GM18508 (cell line): ENCODE measurements around the gene DNM1.

Experiments
- ATAC-seq: cut with Tn5 transposase; IDR thresholded peaks from one replicate; pipeline ENCODE4 v1.9.1; 2021; ENCODE audit warnings: moderate number of reproducible peaks; ENCODE audit not compliant: insufficient read depth, unreplicated experiment

DNM1 gene

DNA sequence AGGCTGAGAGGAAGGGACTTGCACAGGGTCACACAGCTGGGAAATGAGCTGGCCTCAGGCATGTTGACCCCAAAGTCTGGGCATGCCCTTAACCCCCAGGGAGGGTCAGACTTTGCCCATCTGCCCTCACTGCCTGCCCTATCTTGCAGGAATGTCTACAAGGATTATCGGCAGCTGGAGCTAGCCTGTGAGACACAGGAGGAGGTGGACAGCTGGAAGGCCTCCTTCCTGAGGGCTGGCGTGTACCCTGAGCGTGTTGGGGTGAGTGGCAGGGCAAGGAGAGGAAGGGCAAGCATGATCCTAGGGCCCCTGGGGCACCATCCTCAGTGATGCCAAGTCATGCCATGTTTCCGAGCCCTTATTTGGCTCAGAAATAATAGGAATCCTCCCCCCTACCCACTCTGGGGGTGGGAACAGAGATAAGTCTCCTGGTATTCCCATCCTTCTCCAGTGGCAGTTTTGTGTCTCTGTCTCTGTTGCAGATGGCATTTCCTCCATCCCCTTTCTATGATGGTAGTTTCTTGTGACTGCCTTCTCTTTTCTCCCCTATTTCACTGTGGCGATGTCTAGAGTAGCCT is 44.1 kb downstream of the DNM1 start:
- ATAC-seq = no peak

DNA sequence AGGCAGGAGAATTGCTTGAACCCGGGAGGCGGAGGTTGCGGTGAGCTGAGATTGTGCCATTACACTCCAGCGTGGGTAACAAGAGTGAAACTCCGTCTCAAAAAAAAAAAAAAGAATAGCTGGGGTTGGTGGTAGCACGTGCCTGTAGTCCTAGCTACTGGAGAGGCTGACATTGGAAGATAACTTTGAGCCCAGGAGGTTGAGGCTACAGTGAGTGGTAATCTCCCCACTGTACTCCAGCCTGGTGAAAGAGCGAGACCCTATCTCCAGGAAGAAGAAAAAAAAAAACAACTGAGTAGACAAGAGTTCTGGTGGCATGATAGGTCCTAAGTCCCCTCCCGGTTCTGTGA is 46.4 kb downstream of the DNM1 start:
- ATAC-seq = no peak

DNA sequence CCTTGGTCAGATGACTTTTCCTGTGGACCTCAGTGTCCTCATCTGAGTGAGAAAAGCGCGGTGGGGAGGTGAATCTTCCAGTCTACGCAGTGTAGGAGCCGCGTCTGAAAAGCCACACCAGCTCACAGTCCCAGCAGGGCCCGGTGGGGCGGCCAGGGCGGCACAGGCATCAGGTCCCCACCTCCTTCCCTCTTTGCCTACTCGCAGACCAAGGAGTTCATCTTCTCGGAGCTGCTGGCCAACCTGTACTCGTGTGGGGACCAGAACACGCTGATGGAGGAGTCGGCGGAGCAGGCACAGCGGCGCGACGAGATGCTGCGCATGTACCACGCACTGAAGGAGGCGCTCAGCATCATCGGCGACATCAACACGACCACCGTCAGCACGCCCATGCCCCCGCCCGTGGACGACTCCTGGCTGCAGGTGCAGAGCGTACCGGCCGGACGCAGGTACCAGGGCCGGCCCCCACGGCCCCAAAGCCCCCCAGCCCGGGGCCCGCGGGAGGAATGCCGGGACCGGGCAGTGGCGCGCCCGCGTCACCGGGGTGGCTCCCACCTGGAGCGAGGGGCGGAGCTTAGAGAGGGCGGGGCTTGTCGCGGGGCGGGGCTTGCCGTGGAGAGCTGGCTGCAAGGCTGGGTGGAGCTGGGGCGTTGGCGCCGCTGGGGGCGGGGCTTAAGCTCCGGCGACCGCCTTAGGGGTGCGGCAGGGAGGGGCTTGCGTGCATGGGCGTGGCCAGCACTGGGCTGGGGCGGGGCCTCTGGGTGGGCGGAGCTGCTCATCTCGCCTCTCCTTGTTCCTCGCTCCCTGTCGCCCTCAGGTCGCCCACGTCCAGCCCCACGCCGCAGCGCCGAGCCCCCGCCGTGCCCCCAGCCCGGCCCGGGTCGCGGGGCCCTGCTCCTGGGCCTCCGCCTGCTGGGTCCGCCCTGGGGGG is 47.0 kb downstream of the DNM1 start:
- no peak for ATAC-seq

DNA sequence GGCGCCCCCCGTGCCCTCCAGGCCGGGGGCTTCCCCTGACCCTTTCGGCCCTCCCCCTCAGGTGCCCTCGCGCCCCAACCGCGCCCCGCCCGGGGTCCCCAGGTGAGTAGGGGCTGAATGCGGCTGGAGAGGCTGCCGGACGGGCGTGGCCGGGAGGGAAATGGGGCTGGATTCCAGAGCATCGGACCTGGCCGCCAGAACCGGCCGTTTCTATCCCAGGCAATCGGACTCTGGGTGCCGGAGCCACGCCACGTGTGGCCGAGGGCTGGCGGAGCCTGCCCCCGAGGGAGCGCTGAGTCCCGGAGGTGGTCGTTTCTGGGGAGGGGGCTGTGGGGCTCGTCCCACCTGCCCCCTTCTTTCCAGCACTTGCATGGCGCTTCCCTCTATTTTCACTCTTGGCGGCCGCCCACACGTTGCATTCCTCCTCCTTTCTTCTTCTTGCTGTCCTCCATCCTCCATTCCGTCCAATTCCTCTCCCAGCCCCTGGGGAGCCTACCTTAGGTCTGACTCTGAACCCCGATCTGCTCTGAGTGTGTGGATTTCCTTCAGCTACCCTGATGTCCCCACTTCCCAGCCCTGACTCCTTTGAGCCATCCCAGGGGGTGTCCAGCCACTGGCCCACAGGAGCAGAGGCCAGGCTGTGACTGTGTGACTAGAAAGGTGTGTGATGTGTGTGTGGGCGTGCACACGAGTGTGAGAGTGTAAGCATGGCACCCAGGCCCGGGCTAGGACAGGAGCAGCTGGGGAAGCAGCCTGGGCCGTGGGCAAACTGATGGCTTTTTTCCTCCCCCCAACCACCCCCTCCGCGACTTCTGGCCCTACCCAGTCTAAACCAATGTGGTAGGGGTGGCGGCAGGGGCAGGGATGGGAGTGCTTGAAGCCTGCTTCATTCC is 47.9 kb downstream of the DNM1 start:
- ATAC-seq = no peak

DNA sequence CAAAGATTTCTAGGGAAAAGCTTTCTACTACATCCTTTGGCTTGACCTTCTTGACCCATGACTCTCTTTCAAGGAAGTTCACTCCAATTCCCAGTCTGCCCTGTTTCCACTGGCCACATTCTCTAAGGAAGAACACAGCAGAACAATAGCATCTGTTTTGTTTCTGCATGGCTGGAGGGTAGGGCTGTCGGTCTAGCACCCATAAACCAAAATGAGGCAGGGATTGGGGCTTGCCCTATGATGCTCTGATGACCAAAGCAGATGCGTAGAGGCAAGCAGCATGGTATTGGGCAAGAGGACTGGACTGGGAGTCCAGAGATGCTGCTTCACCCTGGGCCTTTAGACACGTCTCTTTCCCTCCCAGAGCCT is 48.5 kb downstream of the DNM1 start:
- ATAC-seq = no peak

DNA sequence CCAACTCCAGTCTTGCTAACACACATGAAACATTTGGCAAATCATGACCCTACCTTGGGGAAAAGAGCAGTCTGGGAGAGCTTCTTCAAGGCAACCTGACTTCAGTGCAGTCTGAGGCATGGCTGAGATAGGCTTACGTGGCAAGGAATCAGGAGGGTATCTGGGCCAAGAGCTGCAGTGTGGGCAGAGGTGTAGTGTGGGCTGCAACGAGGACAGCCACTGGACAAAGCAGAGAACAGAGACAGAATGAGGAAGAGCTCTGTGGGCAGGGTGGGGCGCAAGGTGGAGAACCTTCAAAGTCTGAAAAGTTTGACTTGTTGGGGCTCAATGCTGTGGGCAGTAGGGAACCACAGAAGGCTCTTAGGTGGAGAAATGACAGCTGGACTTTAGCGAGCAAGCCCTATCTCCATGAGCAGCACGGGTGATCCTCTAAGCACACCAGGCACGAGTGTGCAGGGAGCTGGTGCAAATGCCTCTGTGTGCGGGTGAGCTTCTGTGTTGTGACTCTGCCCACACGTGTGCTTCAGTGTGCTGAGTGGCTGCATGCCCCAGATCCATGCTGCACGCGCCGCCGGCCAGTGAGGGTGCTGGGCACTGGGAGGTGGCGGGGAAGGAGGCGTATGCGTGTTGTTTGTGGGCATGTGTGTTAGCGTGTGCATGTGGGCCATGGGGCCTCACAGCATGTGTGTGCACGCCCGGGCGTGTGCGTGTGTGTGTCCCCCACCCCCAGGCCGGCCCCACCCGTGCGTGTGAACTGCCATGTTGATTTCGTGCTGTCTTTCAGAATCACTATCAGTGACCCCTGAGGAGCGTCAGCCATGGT is 49.3 kb downstream of the DNM1 start:
- no peak for ATAC-seq

DNA sequence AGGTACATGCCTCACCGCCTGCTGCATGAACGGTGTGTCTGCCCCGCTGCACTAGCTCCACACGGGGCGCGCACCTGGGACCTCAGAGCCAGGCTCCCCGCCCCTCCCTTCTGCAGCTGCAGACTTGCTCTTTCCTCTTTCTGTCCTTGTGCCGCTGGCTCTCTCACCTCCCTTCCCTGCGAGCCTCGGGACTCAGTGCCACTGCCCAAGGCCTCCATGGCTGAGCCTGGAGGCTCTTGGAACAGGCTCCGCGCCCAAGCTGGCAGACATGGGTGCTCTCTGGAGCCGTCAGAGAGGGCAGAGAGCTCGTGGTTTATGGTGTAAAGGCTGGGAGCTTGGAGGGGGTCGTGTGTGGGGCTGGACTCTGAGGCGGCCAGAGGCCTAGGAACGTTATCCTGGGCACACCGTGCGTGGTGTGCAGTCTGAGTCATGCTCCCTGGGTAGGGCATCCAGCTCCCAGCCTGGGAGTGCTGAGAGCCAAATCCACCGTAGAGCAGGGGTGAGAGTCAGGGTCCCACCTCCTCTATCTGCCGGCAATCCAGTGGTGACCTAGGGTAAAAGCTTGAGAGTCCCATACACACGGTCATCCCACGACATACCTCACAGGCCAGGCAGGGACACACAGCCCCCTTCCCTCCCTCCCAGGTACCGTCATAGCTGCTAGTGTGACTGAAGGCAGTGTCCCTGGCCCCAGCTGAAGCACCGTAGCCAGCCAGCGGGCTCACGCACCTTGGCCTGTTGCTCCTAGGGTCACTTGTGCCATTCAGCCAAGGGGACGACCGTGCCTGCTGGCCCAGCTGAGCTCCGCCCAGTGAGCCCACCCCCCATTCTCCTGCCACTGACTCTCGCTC is 50.2 kb downstream of the DNM1 start:
- no peak for ATAC-seq

DNA sequence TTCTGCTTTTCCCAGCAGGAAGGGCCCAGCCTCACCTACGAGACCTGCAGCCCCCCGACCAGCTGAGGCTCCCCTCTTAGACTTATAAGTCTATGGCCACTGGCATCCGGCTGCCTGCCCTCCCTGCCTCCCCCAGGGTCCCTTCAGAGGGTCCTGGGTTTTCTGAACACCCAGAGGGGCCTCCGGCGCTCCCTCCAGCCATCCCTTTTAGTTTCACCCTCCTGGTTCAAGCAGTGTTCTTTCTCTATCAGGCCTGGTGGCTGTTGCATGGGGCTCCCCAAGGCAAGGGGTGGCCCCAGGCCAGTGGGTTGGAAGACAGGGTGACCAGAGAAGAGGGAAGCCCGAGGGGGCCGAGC is 50.8 kb downstream of the DNM1 start:
- no peak for ATAC-seq

DNA sequence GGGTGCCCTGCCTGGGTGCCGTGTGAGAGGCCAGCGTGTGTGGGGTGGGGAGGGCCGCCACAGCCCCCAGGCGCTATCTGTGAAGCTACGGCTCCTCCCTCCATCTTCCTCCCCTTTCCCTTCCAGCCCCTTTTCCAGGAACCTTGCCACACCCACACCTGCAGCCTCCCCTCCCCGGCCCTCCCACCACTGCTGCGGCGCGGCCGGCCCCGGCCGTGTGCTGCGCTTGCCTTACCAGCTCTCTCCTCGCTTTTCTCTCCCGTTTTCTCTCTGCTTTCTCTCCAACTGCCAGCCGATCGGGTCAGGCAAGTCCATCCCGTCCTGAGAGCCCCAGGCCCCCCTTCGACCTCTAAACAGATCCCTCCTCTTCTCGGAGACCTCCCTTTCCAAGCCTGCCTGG is 51.2 kb downstream of the DNM1 start:
- ATAC-seq = no peak

DNA sequence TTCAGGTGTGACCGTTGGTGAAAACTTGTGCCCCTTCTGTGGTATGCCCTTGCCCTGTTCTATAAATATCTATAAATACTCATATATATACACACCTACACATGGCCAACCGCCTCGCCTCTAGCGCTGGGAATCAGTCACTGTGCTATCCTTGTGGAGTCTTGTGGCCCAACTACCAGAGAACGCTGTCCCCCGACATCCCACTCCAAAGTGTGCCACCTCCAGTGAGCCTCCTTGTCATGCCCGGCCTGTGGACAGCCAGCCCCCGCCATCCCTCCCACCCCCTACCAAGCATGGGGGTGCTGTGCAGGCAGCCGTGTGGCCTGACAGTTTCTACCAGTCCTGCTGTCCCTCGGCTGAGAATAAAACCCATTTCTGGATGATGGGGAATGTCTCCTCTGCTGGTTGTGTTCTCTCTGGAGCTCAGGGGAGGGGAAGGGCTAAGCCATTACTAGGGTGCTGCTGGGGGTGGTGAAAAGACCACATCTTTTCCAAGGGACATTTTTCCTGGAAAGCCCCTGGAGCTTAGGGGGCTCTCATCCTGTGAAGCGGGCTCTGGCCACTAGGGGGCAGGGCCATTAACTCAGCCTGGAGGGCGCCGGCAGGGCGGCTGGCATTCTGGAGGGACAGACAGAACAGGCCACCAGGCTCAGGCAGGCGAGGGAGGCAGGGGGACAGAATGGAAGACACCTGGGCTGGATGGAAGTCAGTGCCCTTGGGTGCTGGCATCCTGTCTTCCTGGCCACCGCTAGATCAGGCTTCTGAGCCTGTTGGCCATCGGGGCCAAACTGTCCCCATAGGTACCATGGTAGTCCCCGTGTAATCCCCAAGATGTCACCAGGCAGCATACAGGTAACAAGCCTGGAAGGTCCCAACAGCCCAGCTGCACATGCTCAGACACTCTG is 51.9 kb downstream of the DNM1 start:
- ATAC-seq = no peak

DNA sequence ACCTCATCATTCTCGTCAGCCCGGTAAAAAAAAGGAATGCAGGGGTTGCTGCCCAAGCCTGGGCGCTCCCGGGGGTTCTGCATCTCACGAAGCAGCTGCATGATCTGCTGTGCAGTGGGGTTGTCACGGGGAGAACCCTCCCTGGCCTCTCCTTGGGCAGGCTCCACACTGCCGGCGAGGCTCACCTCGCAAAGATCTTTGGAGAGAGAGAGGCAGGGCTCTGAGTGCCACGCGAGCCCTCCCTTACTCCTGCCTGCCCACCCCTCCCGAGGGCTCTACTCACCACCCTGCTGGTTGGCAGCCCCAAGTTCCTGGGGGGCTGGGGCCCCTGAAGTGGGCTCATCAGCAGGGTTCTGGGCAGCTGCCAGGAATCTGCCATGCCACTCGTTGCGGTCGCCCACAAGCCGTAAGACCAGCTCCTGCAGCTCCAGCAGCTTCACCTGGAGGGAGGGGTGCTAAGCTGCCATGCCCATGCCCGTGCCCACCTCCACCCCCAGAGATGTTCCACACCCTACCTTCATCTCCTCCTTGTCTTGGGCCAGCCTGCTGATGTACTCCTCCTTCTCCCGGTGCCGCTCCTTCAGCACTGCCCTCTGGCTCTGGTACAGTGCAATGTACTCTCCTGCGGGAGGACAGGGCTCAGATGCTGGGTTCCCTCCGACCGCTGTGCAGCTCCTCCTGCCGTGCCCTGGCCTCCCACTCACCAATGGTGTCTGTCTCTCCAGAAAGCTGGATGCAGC is 54.1 kb downstream of the DNM1 start:
- ATAC-seq = no peak

DNA sequence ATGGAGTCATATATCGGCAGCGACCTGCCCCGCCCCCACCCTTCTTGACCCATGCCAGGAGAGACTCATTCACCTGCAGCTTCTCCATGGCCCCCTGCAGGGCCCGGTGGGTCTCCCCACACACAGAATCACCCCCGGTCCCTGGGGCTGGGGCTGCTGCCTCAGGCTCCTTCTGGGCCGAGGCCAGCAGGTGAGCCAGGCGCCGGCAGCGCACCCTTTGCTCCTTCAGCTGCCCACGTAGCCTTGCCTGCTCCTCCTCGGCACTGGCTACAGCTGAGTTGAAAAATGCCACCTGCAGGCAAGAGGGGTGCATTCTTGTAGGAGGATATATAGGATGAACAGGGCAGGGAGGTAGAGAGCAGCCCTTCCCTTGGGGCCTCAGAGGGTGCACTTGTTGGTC is 54.7 kb downstream of the DNM1 start:
- ATAC-seq = no peak

DNA sequence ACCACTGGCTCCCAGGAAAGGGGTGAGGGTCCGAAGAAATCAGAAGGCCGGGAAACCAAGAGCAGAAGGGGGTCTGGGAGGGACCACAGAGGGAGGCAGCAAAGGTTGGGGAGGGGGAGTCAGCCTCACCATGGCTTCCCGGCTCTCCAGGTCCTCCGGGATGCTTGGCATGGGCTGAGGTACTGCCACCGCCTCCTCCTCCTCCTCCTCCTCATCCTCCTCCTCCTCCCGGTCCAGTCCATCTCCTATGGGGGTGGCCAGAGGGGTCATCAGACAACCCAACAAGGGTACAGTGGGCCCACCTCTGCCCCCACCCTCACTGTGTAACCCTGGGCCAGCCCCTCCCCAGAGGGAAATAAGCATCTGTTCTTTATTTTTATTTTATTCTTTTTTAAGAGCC is 55.1 kb downstream of the DNM1 start:
- no peak for ATAC-seq

DNA sequence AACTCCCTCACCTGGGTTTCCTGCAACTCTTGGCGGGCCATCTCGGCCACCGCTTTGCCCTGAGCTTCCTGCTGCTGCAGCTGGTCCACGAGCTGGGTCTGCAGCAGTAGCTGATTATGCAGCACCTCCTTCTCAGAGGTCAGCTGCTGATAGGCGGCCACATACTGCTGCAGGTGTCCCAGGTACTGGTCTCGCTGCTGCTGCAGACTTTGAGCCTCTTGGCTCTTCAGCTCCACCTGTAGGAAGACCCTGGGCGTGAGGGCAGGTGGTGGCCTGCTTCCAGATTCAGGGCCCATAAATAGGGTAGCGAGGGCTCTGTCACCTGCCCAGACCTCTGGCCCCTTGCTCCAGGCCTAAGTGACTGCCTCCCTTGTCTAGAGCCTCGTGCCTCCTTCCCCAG is 56.0 kb downstream of the DNM1 start:
- no peak for ATAC-seq

DNA sequence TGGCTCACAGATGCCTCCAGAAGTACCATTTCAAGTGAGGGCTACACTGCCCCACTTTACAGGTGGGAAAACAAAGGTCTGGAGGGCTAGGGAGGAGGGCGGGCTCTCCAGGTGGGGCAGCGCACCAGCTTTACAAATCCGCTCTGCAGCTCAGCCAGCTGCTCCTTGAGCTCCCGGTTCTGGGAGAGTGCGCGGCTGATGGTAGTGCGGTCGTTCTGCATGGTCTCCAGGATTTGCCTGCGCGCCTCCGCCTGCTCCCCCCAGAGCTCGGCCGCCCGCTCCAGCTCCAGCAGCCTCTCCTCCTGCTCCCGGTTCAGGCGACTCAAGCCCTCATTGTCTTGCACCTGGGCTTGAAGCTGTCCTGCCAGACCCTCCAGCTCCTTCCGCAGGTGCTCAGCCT is 57.2 kb downstream of the DNM1 start:
- ATAC-seq = no peak

DNA sequence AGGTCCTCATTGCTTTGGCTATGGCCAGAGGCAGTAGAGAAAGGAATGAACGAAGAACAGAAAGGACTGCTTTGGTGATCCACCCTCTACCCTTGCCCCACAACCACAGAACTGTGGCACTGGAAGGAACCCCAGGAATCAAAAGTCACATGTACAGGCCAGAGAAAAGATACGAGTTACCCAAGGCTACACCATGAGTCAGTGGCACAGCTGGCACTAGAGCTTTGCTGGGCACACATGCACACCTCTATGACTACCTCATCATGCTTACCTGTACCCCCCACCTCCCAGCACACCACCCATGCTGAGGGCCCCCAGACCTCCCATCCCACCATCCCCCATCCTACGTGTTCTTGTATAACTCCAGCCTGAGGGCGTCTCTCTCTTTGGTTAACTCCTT is 59.5 kb downstream of the DNM1 start:
- no peak for ATAC-seq

DNA sequence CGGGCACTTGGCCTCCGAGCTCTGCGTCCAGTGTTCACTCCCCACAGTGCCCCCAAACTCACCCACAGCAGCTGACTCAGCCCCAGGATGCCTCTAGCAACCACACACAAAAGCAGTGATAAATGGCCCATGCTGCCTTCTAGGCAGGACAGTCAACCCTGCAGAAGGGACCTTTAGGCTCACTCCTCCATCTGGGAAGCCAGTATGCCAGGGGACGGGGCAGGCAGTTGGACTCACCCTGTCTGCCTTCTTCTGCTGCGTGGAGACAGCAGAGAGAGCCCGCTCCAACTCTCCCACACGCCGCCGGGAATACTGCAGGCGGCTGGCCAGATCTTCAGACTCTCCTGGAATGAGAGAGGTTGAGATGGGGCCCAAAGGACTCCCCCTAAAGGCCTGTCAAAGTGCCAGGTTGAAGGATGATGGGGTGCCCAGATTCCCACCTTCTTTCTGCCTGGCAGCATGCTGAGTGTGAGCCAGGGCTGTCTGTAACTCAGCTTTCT is 62.2 kb downstream of the DNM1 start:
- ATAC-seq = no peak
